WERI-Rb-1 (cell line): ENCODE measurements around the gene WAPL.

ENCODE experiments used
- DNase-seq: peaks from one replicate; pipeline ENCODE4 v3.0.0-alpha.2; 2020
- H3K27ac ChIP-seq: fragments of 250-450 bp; sonication (Bioruptor Pico); 2 replicates; pipeline ENCODE4 v1.5.1; 2020; ENCODE audit warnings: mild to moderate bottlenecking, moderate library complexity
- H3K27me3 ChIP-seq: fragments of 250-450 bp; sonication (Bioruptor Pico); 2 replicates; pipeline ENCODE4 v1.5.1; 2021; ENCODE audit warnings: mild to moderate bottlenecking, low read depth, moderate library complexity; ENCODE audit not compliant: insufficient read depth, severe bottlenecking
- H3K36me3 ChIP-seq: fragments of 250-450 bp; sonication (Bioruptor Pico); 2 replicates; pipeline ENCODE4 v1.5.1; 2020; ENCODE audit warnings: mild to moderate bottlenecking, moderate library complexity
- H3K4me3 ChIP-seq: 2 replicates; pipeline ENCODE4 v1.5.1; 2011; ENCODE audit warnings: low read depth, mild to moderate bottlenecking, control low read depth, low read length
- H3K9me3 ChIP-seq: fragments of 250-450 bp; sonication (Bioruptor Pico); 2 replicates; pipeline ENCODE4 v1.5.1; 2021; ENCODE audit warnings: mild to moderate bottlenecking, moderate library complexity; ENCODE audit not compliant: severe bottlenecking
- CTCF ChIP-seq: IDR thresholded peaks from 2 replicates; pipeline ENCODE4 v1.5.1; 2011; ENCODE audit warnings: low read depth, mild to moderate bottlenecking, control low read depth, inconsistent platforms, low read length

WAPL gene

GRCh38 chr10:86451604-86451960, 70.0 kb downstream of the WAPL start:
- no peak for DNase-seq
- no peak overlapping the region for H3K27ac ChIP-seq
- no peaks in the 10 kb centered on the region for H3K27me3 ChIP-seq
- no peak for TF ChIP-seq CTCF
- H3K4me3 ChIP-seq: no peak overlapping the region
- H3K9me3 ChIP-seq: peaks cover 2% of the 10 kb centered on the region
- peaks cover 72% of the 10 kb centered on the region for H3K36me3 ChIP-seq

GRCh38 chr10:86450806-86451603, 70.6 kb downstream of the WAPL start:
- Histone ChIP-seq H3K4me3 (no peak overlapping the region), H3K27ac (no peak overlapping the region), H3K36me3 (peaks cover 76% of the 10 kb centered on the region), H3K9me3 (peaks cover 2% of the 10 kb centered on the region), H3K27me3 (no peaks in the 10 kb centered on the region)
- DNase-seq: no peak
- TF ChIP-seq CTCF: no peak

- Histone ChIP-seq H3K9me3 (peaks cover 2% of the 10 kb centered on the region), H3K27me3 (no peaks in the 10 kb centered on the region), H3K36me3 (peaks cover 86% of the 10 kb centered on the region), H3K27ac (no peak overlapping the region), H3K4me3 (no peak overlapping the region)
- no peak for DNase-seq
- TF ChIP-seq CTCF: no peak
Measured at GRCh38 chr10:86449926-86450558, 71.5 kb downstream of the WAPL start.

GRCh38 chr10:86447432-86447831, 74.2 kb downstream of the WAPL start:
- H3K36me3 ChIP-seq: peaks cover 84% of the 10 kb centered on the region
- no peak for TF ChIP-seq CTCF
- no peak overlapping the region for H3K27ac ChIP-seq

GRCh38 chr10:86446987-86447386, 74.6 kb downstream of the WAPL start:
- H3K27ac ChIP-seq: no peak overlapping the region
- no peaks in the 10 kb centered on the region for H3K9me3 ChIP-seq
- no peak overlapping the region for H3K4me3 ChIP-seq
- no peak for TF ChIP-seq CTCF
- H3K36me3 ChIP-seq: peaks cover 84% of the 10 kb centered on the region
- no peaks in the 10 kb centered on the region for H3K27me3 ChIP-seq
- DNase-seq: no peak

More at GRCh38 chr10:86447432-86447831, 74.2 kb downstream of the WAPL start:
- Histone ChIP-seq H3K4me3 (no peak overlapping the region), H3K9me3 (no peaks in the 10 kb centered on the region), H3K27me3 (no peaks in the 10 kb centered on the region)
- no peak for DNase-seq
